Body of pancreas (tissue), 4 donors: ENCODE data around the gene TESMIN. TPM values are rescaled to one million over a fixed set of nuclear protein-coding genes. Genes with fewer than 3 reads are reported as not detected.

Source experiments
- ATAC-seq: fragments of 150-250 bp; one replicate; pipeline ENCODE4 v1.9.1; 2016
- DNase-seq, 4 donors: peaks; one replicate each; pipeline ENCODE4 v3.0.0-alpha.2; 2019
- H3K27ac ChIP-seq, 4 donors: fragments of 200-600 bp; sonication (generic); 1 replicate in 3 of 4; 2 replicates in 1 of 4; pipeline versions ENCODE4 v1.5.1 to v1.6.1; 2016 to 2019; ENCODE audit warnings: mild to moderate bottlenecking in 1 of 4, mixed read lengths in 1 of 4, moderate library complexity in 1 of 4
- H3K27me3 ChIP-seq, 2 donors: fragments of 200-600 bp; sonication (generic); one replicate each; pipeline ENCODE4 v1.6.0; 2016; ENCODE audit warnings: mild to moderate bottlenecking in 1 of 2
- H3K36me3 ChIP-seq, 2 donors: fragments of 200-600 bp; sonication (generic); replicated peaks in 1 of 2; 2 replicates each; pipeline ENCODE4 v1.5.1; 2016; ENCODE audit warnings: low read depth in 2 of 2; ENCODE audit not compliant: insufficient read depth in 1 of 2
- H3K4me1 ChIP-seq: fragments of 200-600 bp; sonication (generic); one replicate; pipeline ENCODE4 v1.6.0; 2016
- H3K4me3 ChIP-seq, 2 donors: fragments of 200-600 bp; sonication (generic); 1 replicate in 1 of 2; 2 replicates in 1 of 2; pipeline ENCODE4 v1.5.1; 2016 to 2019
- H3K9me3 ChIP-seq, 3 donors: fragments of 200-600 bp; sonication (generic); 1 replicate in 2 of 3; 2 replicates in 1 of 3; pipeline ENCODE4 v1.5.1; 2016
- CTCF ChIP-seq, 7 experiments: fragments of 450-650 bp in 4 of 7; fragments of 200-600 bp in 3 of 7; sonication (generic) in 3 of 7; IDR thresholded peaks; one replicate each; pipeline ENCODE4 v1.5.1; 2016 to 2019; ENCODE audit warnings: antibody characterized with exemption in 7 of 7
- POLR2A ChIP-seq, 3 donors: fragments of 450-650 bp; IDR thresholded peaks; one replicate each; pipeline ENCODE4 v1.6.1; 2016; ENCODE audit warnings: antibody characterized with exemption in 3 of 3, mild to moderate bottlenecking in 2 of 3
- WGBS, 2 donors: methylation state at CpG; one replicate each; pipeline ENCODE4 v1.1.5; 2017; 5-methylcytosine and 5-hydroxymethylcytosine counted together
- intact Hi-C: fragments of 100-400 bp; cut with DNase I; formaldehyde crosslinking; loops from one replicate; pipeline ENCODE4 v1.15.1; 2023
- total RNA-seq, 2 donors: library from RNA; depleted of rRNA; stranded (reverse); fragments of >200 nt; gene quantifications; one replicate each; pipeline ENCODE4 v1.1.0, GENCODE V29; 2016

TESMIN gene
- total RNA-seq, 2 donors from 2014 or later, result 1.6 to 7.9 TPM

- Histone ChIP-seq H3K9me3 (no peaks in the 10 kb centered on the region), H3K36me3 (no peaks in the 10 kb centered on the region), H3K27me3 (peaks cover 0 to 16% of the 10 kb centered on the region in 2 donors), H3K4me3 (no peak overlapping the region), H3K4me1 (peaks cover 14% of the 10 kb centered on the region), H3K27ac (no peak overlapping the region)
- 38% methylated on average over 30 of the region's 37 CpGs; no CpG with 5 or more reads in 1 of the 2 donors for WGBS, 2 donors
- no peak for DNase-seq
- no peak for ATAC-seq
- TF ChIP-seq POLR2A (IDR thresholded peaks at IDR 0.05), result no peak
- no peak for TF ChIP-seq CTCF (IDR thresholded peaks at IDR 0.05)
- intact Hi-C loops, result no loop called here
Observed at GRCh38 chr11:68683536-68684384, 67.6 kb downstream of the TESMIN start.

- 68 to 80% methylated on average over 7 of the region's 7 CpGs for WGBS, 2 donors
- no peak for DNase-seq
- Histone ChIP-seq H3K9me3 (no peaks in the 10 kb centered on the region), H3K4me1 (peaks cover 14% of the 10 kb centered on the region), H3K4me3 (no peak overlapping the region), H3K27me3 (peaks cover 0 to 16% of the 10 kb centered on the region in 2 donors), H3K27ac (no peak overlapping the region), H3K36me3 (no peaks in the 10 kb centered on the region)
- TF ChIP-seq POLR2A (IDR thresholded peaks at IDR 0.05) (no peak), CTCF (IDR thresholded peaks at IDR 0.05) (no peak)
- intact Hi-C loops, result no loop called here
- no peak for ATAC-seq
Observed at GRCh38 chr11:68683121-68683520, 68.2 kb downstream of the TESMIN start.

- WGBS, 2 donors, result 75 to 76% methylated on average over 9 of the region's 9 CpGs
- intact Hi-C loops, result no loop called here
- Histone ChIP-seq H3K36me3 (no peaks in the 10 kb centered on the region), H3K4me3 (no peak overlapping the region), H3K27me3 (peaks cover 0 to 16% of the 10 kb centered on the region in 2 donors), H3K27ac (no peak overlapping the region), H3K4me1 (peaks cover 14% of the 10 kb centered on the region), H3K9me3 (no peaks in the 10 kb centered on the region)
- DNase-seq (no peak), ATAC-seq (no peak)
- no peak for TF ChIP-seq POLR2A (IDR thresholded peaks at IDR 0.05)
- no peak for TF ChIP-seq CTCF (IDR thresholded peaks at IDR 0.05)
Observed at GRCh38 chr11:68682531-68682961, 68.8 kb downstream of the TESMIN start.

GRCh38 chr11:68680541-68681231 lies 70.6 kb downstream of the TESMIN start:
- 84 to 89% methylated on average over 12 to 17 of the region's 17 CpGs for WGBS, 2 donors

More at GRCh38 chr11:68680541-68681231, 70.6 kb downstream of the TESMIN start:
- ATAC-seq (no peak), DNase-seq (no peak)
- peaks cover 0 to 16% of the 10 kb centered on the region in 2 donors for H3K27me3 ChIP-seq
- H3K9me3 ChIP-seq, result no peaks in the 10 kb centered on the region
- no peak for TF ChIP-seq CTCF (IDR thresholded peaks at IDR 0.05)
- no peak for TF ChIP-seq POLR2A (IDR thresholded peaks at IDR 0.05)
- H3K4me3 ChIP-seq, result no peak overlapping the region
- H3K27ac ChIP-seq, result no peak overlapping the region
- no peaks in the 10 kb centered on the region for H3K36me3 ChIP-seq
- intact Hi-C loops, result no loop called here
- H3K4me1 ChIP-seq, result peaks cover 14% of the 10 kb centered on the region
